GM13976 (cell line): ENCODE measurements around the gene DDX23.

Experiments used
- DNase-seq: peaks from one replicate; pipeline ENCODE4 v3.0.0; 2012; ENCODE audit warnings: low spot score
- in situ Hi-C: fragments of 300-500 bp; cut with MboI; formaldehyde crosslinking; loops from one replicate; pipeline ENCODE4 v1.12.0; 2022; ENCODE audit warnings: low sequenced_read_pairs, mixed read lengths, inconsistent platforms; ENCODE audit not compliant: unreplicated experiment
- TF ChIP-seq, protein P1 (sequence below): IDR thresholded peaks from 2 replicates; pipeline ENCODE4 v1.5.1; 2012; ENCODE audit warnings: borderline replicate concordance, mild to moderate bottlenecking; ENCODE audit not compliant: insufficient read depth; ENCODE audit errors: extremely low read depth, missing control alignments, control extremely low read depth

The DDX23 gene

GRCh38 chr12:48824905-48825304 is 27.1 kb downstream of the DDX23 start:
- TF ChIP-seq, protein P1, sequence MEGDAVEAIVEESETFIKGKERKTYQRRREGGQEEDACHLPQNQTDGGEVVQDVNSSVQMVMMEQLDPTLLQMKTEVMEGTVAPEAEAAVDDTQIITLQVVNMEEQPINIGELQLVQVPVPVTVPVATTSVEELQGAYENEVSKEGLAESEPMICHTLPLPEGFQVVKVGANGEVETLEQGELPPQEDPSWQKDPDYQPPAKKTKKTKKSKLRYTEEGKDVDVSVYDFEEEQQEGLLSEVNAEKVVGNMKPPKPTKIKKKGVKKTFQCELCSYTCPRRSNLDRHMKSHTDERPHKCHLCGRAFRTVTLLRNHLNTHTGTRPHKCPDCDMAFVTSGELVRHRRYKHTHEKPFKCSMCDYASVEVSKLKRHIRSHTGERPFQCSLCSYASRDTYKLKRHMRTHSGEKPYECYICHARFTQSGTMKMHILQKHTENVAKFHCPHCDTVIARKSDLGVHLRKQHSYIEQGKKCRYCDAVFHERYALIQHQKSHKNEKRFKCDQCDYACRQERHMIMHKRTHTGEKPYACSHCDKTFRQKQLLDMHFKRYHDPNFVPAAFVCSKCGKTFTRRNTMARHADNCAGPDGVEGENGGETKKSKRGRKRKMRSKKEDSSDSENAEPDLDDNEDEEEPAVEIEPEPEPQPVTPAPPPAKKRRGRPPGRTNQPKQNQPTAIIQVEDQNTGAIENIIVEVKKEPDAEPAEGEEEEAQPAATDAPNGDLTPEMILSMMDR, result no peak
- DNase-seq, result no peak
- in situ Hi-C loops, result no loop called here

- in situ Hi-C loops, result no loop called here
- TF ChIP-seq, protein P1, result no peak
- DNase-seq, result no peak
Measured at GRCh38 chr12:48824112-48824511, 27.9 kb downstream of the DDX23 start.

GRCh38 chr12:48823281-48823680 is 28.7 kb downstream of the DDX23 start:
- TF ChIP-seq, protein P1, result no peak
- no peak for DNase-seq
- in situ Hi-C loops, result no loop called here

- in situ Hi-C loops, result no loop called here
- TF ChIP-seq, protein P1, result no peak
- DNase-seq, result no peak
Measured at GRCh38 chr12:48822711-48823110, 29.3 kb downstream of the DDX23 start.

- in situ Hi-C loops, result no loop called here
- no peak for DNase-seq
- TF ChIP-seq, protein P1, result no peak
Measured at GRCh38 chr12:48822139-48822538, 29.8 kb downstream of the DDX23 start.

DNA sequence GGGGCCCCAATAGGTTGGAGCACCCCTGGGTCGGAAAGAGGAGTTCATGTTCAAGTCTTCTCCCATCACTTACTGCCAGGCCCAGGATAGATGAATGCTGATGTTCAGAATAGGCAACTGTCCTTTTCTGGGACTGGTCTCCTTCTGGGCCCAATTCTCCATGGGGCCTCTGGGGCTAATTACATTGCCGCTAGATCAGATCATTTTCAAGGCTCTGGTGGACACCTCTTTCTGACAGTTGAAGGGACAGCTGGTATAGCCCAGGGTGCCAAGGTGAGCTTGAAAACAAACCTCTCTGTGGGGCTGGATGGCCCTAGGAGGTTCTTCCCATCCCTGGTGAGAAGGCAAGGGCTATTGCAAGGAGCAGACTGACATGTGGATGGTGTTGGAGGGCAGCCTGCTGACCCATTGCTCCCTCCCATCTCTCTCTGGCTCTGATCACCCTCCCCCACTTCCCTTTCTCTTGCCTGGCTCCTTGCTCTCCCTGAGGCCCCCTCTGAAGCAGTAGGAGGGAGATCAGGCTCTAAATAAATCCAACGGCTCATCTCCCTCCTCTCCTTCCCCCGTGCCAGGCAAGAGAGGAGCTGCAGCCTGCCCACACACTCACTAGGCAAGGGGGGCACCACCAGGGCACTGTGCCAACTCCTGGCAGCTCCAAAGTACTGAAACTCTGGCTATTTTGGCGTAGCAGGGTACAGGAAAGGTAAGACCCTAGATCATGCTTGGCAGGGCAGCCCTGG is 31.8 kb downstream of the DDX23 start:
- in situ Hi-C loops, result no loop called here
- no peak for DNase-seq
- TF ChIP-seq, protein P1, result no peak
